Spleen (tissue), 11 donors: ENCODE data around the gene NR1H3. TPM values are rescaled to one million over a fixed set of nuclear protein-coding genes. Genes with fewer than 3 reads are reported as not detected.

Experiments
- DNase-seq: peaks from one replicate; pipeline ENCODE4 v3.0.0-alpha.2; 2020
- H3K27ac ChIP-seq, 8 donors: fragments of 200-600 bp; sonication (generic) in 7 of 8; 1 replicate in 4 of 8; 2 replicates in 4 of 8; pipeline versions ENCODE4 v1.5.0 to v1.8.0; 2016 to 2021; ENCODE audit warnings: inconsistent platforms in 4 of 8, mild to moderate bottlenecking in 4 of 8, moderate library complexity in 1 of 8
- H3K27me3 ChIP-seq, 7 donors: fragments of 200-600 bp; sonication (generic) in 6 of 7; replicated peaks in 1 of 7; 1 replicate in 4 of 7; 2 replicates in 3 of 7; pipeline versions ENCODE4 v1.5.0 to v1.8.0; 2016 to 2021; ENCODE audit warnings: inconsistent platforms in 3 of 7, mild to moderate bottlenecking in 1 of 7
- H3K36me3 ChIP-seq, 6 donors: fragments of 200-600 bp; sonication (generic) in 5 of 6; 1 replicate in 4 of 6; 2 replicates in 2 of 6; pipeline versions ENCODE4 v1.5.0 to v1.8.0; 2016 to 2021; ENCODE audit warnings: inconsistent platforms in 2 of 6
- H3K4me1 ChIP-seq, 6 donors: fragments of 200-600 bp; sonication (generic) in 5 of 6; 1 replicate in 3 of 6; 2 replicates in 3 of 6; pipeline versions ENCODE4 v1.5.0 to v1.8.0; 2016 to 2021; ENCODE audit warnings: inconsistent platforms in 3 of 6
- H3K4me3 ChIP-seq, 8 donors: fragments of 200-600 bp; sonication (generic) in 7 of 8; 1 replicate in 4 of 8; 2 replicates in 4 of 8; pipeline versions ENCODE4 v1.5.0 to v1.8.0; 2016 to 2021; ENCODE audit warnings: inconsistent platforms in 4 of 8, mild to moderate bottlenecking in 4 of 8, moderate library complexity in 2 of 8
- H3K9me3 ChIP-seq, 8 donors: fragments of 200-600 bp; sonication (generic) in 7 of 8; 1 replicate in 4 of 8; 2 replicates in 4 of 8; pipeline versions ENCODE4 v1.5.0 to v1.8.0; 2016 to 2021; ENCODE audit warnings: inconsistent platforms in 4 of 8
- CTCF ChIP-seq, 11 experiments: fragments of 200-600 bp in 7 of 11; fragments of 450-650 bp in 4 of 11; sonication (generic) in 4 of 11; IDR thresholded peaks in 8 of 11; conservative IDR thresholded peaks in 3 of 11; 1 replicate in 7 of 11; 2 replicates in 4 of 11; pipeline versions ENCODE4 v1.4.0 to v1.8.0; 2016 to 2021; ENCODE audit warnings: antibody characterized with exemption in 11 of 11, inconsistent platforms in 4 of 11, mild to moderate bottlenecking in 1 of 11
- POLR2A ChIP-seq, 3 donors: fragments of 450-650 bp; IDR thresholded peaks; one replicate each; pipeline ENCODE4 v1.5.1; 2017; ENCODE audit warnings: antibody characterized with exemption in 3 of 3, mild to moderate bottlenecking in 1 of 3
- POLR2AphosphoS5 ChIP-seq, 3 donors: sonication (generic); formaldehyde crosslinking; IDR thresholded peaks; one replicate each; pipeline ENCODE4 v1.5.1; 2017; ENCODE audit warnings: antibody characterized with exemption in 3 of 3
- WGBS, 5 donors: extraction: QIAGEN DNeasy Blood & Tissue Kit in 3 of 5; methylation state at CpG; one replicate each; pipeline versions ENCODE4 v1.1.5 to v1.1.7; 2013 to 2018; 5-methylcytosine and 5-hydroxymethylcytosine counted together
- intact Hi-C: fragments of 100-400 bp; cut with DNase I; formaldehyde crosslinking; loops from one replicate; pipeline ENCODE4 v1.15.0; 2023; ENCODE audit warnings: low total_unique reads
- polyA plus RNA-seq, 3 donors: library from polyadenylated mRNA; stranded (reverse); fragments of 200-250 nt; gene quantifications; one replicate each; pipeline ENCODE4 v1.2.1, GENCODE V29; 2013
- total RNA-seq, 7 donors: library from RNA; depleted of rRNA in 3 of 7; stranded (reverse); fragments of >200 nt in 3 of 7; fragmentation: NEBNext Ultra II Directional in 4 of 7; extraction: Animal tissue kit (Norgen Biotek cat#: 25700) in 4 of 7; gene quantifications; one replicate each; pipeline versions ENCODE4 v1.1.0 to v1.2.1, GENCODE V29; 2016 to 2021
- donor health status: healthy with polysubstance abuse.
- donor health status: DM: no; HTN: no; CAD: no; lungs with moderate emphysema.
- donor health status: DM: no; HTN: no; CAD: no.
- donor health status: Bipolar disorder and iron deficiency.
- donor health status: healthy.
- donor health status: DM: no; HTN: no; CAD: no.
- donor health status: DM: yes; HTN: yes; CAD: no.

Gene NR1H3
- total and polyA plus RNA-seq, 10 donors: 59.1 to 227 (median 123) TPM

GRCh38 chr11:47271328-47271727 is 13.5 kb downstream of the NR1H3 start:
- Histone ChIP-seq H3K4me1 (peaks cover 30 to 63% (median 51%) of the 10 kb centered on the region in 6 donors), H3K27me3 (no peaks in the 10 kb centered on the region), H3K9me3 (no peaks in the 10 kb centered on the region), H3K27ac (peak overlapping the region in 6 of 8 donors; percentile 96 to 99 (median 98)), H3K4me3 (peak overlapping the region in 5 of 8 donors; percentile 67 to 93 (median 73)), H3K36me3 (peaks cover 0 to 28% (median 22%) of the 10 kb centered on the region in 6 donors)
- TF ChIP-seq POLR2AphosphoS5 (IDR thresholded peaks at IDR 0.05) (no peak), CTCF (IDR thresholded peaks at IDR 0.05 in 8 of 11, conservative IDR thresholded peaks at IDR 0.05 in 3 of 11) (no peak), POLR2A (IDR thresholded peaks at IDR 0.05) (no peak)
- WGBS, 5 donors: 26 to 36% (median 30%) methylated on average over 4 of the region's 4 CpGs
- DNase-seq: no peak
- intact Hi-C loops: no loop called here

GRCh38 chr11:47271961-47272661 is 14.3 kb downstream of the NR1H3 start:
- intact Hi-C loops: no loop called here
- H3K36me3 ChIP-seq: peaks cover 0 to 36% (median 30%) of the 10 kb centered on the region in 6 donors
- DNase-seq: no peak
- H3K4me3 ChIP-seq: peak overlapping the region in 1 of 8 donors; percentile 93
- no peaks in the 10 kb centered on the region for H3K9me3 ChIP-seq
- 57 to 65% (median 60%) methylated on average over 11 of the region's 11 CpGs for WGBS, 5 donors
- peak overlapping the region in 5 of 8 donors; percentile 53 to 98 (median 98) for H3K27ac ChIP-seq
- no peaks in the 10 kb centered on the region for H3K27me3 ChIP-seq
- H3K4me1 ChIP-seq: peaks cover 30 to 60% (median 51%) of the 10 kb centered on the region in 6 donors
- TF ChIP-seq CTCF (IDR thresholded peaks at IDR 0.05 in 8 of 11, conservative IDR thresholded peaks at IDR 0.05 in 3 of 11): no peak
- TF ChIP-seq POLR2AphosphoS5 (IDR thresholded peaks at IDR 0.05): no peak
- no peak for TF ChIP-seq POLR2A (IDR thresholded peaks at IDR 0.05)

- intact Hi-C loops: no loop called here
- peaks cover 28 to 55% (median 48%) of the 10 kb centered on the region in 6 donors for H3K4me1 ChIP-seq
- H3K27ac ChIP-seq: no peak overlapping the region
- no peak for DNase-seq
- H3K27me3 ChIP-seq: no peaks in the 10 kb centered on the region
- H3K9me3 ChIP-seq: no peaks in the 10 kb centered on the region
- 0 to 10% (median 0%) methylated on average over 1 of the region's 1 CpG for WGBS, 5 donors
- TF ChIP-seq CTCF (IDR thresholded peaks at IDR 0.05 in 8 of 11, conservative IDR thresholded peaks at IDR 0.05 in 3 of 11) (no peak), POLR2A (IDR thresholded peaks at IDR 0.05) (no peak), POLR2AphosphoS5 (IDR thresholded peaks at IDR 0.05) (no peak)
- H3K4me3 ChIP-seq: no peak overlapping the region
- H3K36me3 ChIP-seq: peaks cover 0 to 42% (median 35%) of the 10 kb centered on the region in 6 donors
These were observed 14.9 kb downstream of the NR1H3 start for GRCh38 chr11:47272706-47273105.

- WGBS, 5 donors: 94 to 97% (median 96%) methylated on average over 27 to 28 of the region's 28 CpGs
- peaks cover 0 to 62% (median 54%) of the 10 kb centered on the region in 6 donors for H3K36me3 ChIP-seq
- H3K9me3 ChIP-seq: no peaks in the 10 kb centered on the region
- no peak overlapping the region for H3K4me3 ChIP-seq
- no peak for DNase-seq
- H3K27ac ChIP-seq: no peak overlapping the region
- H3K27me3 ChIP-seq: no peaks in the 10 kb centered on the region
- peaks cover 18 to 39% (median 31%) of the 10 kb centered on the region in 6 donors for H3K4me1 ChIP-seq
- TF ChIP-seq POLR2AphosphoS5 (IDR thresholded peaks at IDR 0.05) (peak in 1 of 3 donors; percentile 28), CTCF (IDR thresholded peaks at IDR 0.05 in 8 of 11, conservative IDR thresholded peaks at IDR 0.05 in 3 of 11) (no peak)
- intact Hi-C loops: no loop called here
These were observed 16.9 kb downstream of the NR1H3 start for GRCh38 chr11:47274495-47275235.
